G401.6 (cell line): ENCODE data around the gene BRSK2.

Experiments used
- FAIRE-seq: peaks from 2 replicates; lab custom pipeline; 2012; peaks lifted over from hg19 to GRCh38; lab: Jason Lieb, UNC

BRSK2 gene

DNA sequence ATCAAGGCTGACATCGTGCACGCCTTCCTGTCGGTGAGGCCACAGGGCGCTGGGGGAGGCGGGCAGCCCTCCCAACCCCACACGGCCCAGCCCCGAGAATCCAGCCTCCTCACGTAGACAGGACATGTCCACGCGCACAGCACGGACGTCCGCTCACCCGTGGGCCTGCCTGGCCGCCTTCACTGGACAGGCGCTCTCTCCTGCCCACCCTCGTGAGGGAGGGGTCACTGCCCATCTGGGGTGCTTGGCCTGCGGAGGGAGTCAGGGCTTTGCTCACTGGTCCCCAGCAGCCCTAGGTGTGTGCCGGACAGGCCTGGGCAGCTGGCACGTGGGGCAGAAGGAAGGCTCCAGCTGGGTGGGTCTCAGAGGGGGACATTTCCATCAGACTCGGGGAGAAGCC is 64.8 kb downstream of the BRSK2 start:
- no peak for FAIRE-seq

DNA sequence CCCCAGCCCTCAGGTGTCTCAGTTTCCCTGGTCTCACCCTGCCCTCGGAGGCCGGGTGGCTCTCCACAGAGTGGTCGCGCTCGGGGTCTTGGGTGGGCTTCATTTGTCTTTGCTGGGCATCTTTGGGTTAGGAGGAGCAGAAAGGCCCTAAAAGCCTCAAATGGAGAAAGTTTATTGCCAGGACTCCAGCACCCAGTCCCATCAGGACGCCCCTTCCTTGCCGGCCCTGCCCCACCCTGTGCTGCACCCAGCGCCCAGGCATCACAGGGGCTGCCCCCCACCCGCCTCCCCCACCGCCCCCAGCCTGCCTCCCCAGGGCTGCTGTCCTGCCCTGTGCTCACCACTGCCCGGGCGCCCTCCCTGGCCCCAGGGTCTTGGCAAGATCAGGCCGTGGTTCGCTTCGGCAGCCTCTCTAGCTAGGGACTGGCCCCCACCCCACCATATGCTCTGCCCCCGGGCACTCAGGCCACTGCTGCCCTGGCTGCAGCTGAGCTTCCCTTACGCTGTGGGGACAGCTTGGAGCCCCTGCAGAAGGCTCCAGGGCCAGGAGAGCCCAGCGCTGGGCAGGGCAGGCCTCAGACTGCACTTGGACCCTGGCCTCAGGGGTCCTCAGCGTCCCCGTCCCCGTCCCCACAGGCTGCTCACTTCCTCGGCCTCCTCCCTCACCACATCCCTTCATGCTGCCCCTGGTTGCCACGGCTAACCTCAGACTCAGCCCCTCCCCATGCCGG is 65.5 kb downstream of the BRSK2 start:
- no peak for FAIRE-seq

DNA sequence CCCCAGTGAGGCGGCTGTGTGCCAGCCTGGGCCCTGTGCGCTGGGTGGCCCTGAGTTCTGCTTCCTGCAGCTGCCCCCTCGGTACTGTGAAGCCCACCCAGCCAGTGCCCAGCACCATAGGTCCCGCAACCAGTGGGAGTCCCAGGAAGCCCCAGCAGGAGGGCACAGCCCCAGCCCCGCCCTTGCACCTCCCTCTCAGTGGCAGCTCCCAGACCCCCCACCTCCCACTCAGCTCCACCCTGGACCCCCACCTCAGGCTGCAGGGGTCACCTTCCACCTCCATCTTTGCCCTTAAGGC is 66.0 kb downstream of the BRSK2 start:
- FAIRE-seq = no peak

DNA sequence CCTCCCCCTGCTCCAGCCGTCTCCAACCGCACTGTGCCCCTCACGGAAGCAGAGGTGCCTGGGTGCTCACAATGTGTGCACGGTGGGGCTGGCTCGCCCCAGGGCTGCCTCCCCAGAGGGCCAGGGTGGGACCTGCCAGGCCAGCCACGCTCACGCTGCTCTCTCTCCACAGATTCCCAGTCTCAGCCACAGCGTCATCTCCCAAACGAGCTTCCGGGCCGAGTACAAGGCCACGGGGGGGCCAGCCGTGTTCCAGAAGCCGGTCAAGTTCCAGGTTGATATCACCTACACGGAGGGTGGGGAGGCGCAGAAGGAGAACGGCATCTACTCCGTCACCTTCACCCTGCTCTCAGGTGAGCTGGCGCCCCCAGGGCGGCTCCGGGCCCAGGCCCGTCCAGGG is 66.4 kb downstream of the BRSK2 start:
- no peak for FAIRE-seq

DNA sequence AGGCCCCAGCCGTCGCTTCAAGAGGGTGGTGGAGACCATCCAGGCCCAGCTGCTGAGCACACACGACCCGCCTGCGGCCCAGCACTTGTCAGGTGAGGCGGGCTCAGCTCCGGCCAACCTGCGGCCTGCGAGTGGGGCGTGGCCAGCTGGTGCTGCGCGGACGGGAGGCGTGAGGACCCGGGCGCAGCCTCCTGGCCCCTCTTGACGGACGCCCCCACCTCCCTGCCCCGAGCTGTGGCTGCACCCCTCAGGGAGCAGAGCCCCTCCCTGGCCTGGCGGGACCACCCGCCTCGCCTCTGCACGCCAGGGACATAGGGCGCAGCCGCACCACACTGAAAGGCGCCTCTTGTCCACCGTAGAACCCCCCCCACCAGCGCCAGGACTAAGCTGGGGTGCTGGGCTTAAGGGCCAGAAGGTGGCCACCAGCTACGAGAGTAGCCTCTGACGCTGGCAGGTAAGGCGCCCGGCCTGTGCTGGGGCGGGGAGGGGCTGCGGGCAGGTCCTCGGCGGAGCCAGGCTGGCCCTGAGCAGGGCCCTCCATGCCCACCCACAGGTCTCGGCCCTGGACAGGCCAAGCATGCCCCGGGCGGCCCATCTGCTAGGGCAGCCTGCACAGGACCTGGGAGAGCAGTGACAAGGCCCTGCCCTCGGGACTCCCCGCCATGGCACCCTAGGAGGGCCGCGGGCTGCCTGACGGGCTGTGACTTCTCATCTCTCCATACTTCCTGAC is 67.0 kb downstream of the BRSK2 start:
- no peak for FAIRE-seq

DNA sequence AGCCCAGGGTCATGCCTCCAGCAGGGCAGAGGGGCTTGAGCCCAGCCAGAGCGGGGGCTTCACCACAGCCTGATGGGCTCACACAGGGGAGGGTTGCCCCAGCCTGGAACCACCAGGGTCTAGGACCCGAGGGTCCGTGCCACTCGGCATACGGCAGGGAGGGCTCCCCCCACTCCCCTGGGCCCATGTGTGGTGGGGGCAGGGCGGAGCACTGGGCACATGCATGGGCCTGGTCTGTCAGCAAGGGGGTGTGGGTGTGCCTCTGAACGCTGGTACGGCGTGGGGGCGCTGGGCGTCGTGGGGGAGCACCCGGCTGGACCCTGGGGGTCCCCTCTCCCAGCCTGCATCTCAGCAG is 67.6 kb downstream of the BRSK2 start:
- FAIRE-seq = no peak

DNA sequence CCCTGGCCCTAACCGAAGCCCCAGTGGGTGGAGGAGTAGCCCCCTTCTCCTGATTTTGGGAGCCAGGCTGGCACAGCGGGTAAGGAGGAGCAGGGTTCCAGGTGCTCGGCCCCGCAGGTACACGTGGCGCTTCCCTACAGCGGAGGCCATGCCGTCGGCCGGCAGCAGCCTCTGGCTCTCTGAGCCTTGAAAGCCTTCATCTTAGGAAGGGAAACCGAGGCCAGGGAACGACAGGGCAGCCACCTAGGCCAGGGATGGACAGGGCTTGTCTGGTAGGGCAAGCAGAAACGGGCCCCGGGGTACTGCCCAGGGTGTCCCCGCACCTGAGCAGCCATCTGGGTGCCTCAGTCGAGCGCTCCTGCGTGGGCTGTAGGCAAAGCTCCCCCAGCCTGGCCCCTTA is 68.1 kb downstream of the BRSK2 start:
- FAIRE-seq = no peak

DNA sequence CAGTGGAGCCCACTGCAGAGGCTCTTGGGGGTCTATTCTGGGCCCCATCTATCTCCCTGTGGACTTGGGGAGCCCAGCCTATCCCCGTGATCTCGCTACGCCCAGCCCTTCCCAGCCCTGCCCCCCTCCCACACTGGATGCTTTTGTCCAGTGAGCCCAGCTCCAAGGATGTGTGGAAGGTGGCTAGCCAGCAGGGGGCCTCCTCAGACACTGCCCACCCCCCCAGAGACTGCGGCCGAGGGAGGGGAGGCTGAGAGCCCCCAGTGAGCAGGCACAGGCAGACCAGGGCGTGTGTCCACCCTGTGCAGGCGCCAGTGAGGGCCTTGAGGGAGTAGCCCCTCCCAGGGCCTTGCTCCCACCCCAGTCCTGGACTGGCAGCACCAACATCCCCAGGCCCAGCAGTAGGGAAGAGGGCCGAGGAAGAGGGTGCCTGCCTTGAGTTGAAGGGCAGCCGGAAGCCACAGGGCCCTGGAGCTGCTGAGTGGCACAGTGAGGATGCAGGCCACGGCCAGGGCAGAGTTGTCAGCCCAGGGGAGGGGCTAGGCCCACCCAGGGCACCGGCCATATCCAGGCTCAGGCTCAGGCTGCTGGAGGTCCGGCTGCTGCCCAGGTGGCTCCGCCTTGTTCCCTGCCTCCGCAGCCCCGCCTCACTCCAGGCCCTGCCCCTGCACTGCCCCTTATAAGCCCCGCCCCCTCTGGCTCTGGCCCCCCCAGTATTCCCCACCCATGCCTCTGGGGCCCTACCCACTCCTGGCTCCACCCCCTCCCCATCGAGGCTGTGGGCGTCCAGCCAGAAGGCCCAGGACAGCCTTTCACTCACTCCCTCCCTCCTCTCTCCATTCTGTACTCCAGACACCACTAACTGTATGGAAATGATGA is 68.8 kb downstream of the BRSK2 start:
- no peak for FAIRE-seq

DNA sequence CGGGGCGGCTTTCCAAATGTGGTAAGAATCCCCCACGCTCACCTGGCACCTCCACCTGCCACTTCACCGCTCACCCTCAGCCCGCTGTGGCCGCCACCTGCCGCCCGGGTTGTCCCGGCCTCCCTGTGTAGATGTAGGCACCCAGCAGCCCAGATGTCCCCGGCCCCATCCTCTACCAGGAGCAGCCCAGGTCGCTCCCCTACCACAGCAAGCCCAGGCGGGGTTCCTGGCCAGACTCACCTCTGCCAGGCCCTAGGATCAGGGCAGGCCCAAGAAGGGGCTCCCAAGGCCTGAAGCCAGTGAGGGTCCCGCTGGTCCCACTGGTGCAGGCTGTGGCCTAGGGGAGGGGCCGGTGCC is 69.5 kb downstream of the BRSK2 start:
- no peak for FAIRE-seq

DNA sequence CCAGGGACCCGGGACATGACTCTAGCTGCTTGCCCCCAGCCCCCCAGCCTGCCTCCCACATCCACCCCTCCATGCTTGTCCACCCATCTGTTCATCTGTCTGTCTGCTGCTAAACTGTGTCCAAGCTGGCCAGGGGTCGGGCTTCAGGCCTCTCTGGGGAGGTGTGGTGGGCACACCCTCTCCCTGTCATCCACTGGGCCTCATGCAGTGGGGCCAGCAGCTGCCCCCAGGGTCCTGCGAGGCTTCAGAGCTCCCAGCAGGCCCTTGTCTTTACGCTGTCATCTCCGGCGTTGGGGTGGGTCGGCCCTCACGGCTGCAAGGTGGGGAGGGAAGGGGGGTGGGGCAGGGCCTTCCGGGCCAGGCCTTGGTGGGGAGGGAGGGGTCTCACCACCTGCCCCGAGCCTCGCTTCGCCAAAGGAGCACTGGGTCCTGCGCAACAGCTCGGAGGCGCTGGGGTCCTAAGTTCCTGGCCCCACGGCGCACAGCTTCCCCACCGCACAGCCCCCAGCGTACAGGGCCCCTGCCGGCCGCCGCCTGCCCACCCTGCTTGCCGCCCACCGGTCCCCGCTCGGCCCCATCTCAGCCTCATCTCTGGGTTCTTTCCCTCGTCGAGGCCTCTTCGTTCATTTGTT is 70.1 kb downstream of the BRSK2 start:
- FAIRE-seq = no peak

DNA sequence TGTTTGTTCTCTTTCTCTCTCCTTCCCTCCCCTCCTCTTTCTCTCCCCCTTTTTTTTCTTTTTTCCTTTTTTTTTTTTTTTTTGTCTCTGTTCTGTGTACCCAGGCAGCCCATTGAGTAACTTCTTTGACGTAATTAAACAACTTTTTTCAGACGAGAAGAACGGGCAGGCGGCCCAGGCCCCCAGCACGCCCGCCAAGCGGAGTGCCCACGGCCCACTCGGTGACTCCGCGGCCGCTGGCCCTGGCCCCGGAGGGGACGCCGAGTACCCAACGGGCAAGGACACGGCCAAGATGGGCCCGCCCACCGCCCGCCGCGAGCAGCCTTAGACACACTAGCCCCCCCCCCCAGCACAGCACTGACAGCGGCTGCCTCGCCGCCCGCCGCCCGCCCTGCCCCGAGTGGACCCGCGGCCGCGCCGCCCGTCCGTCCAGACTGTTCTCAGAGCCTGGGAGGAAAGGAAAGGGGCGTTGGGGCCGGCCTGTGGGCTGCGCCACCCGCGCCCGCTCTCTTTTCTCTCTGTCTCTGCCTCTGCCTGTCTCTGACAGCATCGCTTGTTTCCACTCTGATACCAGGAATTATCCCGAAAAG is 70.8 kb downstream of the BRSK2 start:
- FAIRE-seq = no peak

DNA sequence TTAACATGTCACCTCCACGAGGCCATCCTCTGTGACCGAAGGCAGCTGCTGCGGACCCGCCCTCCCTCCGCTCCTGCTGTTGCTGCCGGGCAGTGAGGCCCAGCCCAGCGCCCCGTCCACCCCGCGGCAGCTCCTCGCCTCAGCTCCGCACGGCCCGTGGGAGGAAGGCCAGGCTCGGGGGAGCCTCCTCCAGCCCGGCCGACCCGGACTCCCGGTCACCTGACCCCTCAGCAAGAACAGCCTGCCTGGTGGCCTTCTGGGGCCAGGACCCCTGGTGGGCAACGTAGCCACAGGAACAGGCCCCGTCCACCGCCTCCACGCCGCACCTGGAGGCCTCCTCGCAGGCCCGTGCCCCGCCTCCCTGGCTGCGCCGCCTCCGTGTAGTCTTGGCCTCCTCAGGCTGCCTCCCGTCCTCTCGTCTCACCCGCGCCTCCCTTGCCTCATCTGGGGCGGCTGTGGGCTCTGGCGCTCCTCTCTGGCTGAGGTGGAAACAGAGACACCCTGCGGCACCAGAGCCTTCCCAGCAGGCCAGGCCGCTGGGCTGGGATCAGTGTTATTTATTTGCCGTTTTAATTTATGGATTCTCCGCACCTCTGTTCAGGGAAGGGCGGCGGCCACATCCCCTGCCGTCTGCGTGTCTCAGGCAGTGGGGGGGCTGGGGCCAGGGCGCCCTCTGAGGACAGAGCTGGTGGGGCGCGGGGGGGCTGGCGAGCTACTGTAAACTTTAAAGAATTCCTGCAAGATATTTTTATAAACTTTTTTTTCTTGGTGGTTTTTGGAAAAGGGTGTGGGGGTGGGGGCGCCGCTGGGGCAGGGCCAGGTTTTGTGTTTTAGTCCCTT is 71.5 kb downstream of the BRSK2 start:
- no peak for FAIRE-seq

DNA sequence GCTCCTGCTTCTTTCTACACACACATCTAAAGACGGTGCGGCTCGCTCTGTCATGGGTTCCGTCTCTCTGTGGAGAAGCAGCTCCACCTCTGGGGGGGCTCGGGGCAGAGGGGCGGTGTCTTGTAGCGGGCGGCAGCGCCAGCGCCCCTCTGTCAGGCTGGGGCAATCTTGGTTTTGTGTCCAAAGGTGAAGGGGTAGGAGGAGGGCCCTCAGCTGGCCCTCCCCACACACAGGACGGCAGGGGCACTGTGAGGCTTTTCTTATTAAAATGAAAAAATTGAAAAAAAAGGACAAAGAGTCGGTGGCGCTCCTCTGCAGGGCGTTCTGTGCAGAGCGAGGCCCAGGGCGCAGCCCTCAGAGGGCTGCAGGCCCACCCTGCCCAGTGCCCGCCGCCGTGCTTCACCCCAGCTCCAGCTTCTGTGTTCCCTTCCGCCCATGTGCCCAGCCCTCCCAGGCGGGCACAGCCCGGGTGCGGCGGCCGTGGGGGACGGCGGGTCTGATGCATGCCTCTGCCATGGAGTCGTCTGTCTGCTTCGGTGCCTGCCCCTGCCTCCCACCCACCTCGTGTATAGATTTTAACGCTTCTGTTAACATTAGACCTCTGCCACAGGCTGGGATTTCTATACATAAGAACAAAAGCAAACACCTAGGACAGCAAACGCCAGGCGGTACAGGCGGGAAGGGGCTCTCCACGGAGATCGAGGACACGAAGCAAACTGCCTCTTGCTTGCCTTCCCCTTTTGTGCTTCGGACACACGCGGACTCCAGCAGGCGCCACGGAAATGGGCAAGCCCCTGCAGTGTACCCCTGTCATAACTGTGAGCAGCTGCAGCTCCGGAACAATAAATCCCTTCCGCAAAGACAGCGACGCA is 72.3 kb downstream of the BRSK2 start:
- FAIRE-seq = no peak

DNA sequence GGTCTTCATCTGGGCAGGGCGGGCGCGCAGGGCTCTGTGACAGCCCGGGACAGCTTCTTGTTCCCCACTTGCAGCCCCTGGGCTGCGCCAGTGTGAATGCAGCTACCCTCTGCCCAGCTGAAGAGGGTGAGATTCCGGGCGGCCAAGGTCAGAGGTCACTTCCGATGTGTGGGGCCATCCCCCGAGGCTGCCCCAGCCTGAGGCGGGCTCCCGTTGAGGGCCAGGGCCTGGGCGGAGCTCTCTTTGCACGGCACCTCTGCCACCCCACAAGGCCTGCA is 72.9 kb downstream of the BRSK2 start:
- no peak for FAIRE-seq

DNA sequence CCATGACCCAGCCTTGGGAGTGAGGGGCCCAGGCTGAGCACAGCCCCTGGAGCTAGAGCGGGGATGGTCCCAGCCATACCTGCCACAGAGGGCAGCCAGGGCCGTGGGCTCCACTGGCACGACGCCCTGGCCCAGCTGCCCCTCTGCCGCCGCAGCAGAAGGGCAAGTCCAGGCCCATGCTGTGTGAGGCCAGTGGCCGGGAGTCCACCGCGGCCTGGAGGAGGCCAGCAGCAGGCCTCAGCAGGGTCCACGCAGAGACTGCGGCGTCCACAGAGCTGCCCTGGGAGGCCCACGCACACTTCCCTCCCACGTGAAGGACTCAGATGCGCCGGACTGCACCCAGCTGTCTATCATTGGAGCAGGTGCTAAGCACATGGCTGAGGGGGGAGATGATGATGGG is 73.3 kb downstream of the BRSK2 start:
- no peak for FAIRE-seq

DNA sequence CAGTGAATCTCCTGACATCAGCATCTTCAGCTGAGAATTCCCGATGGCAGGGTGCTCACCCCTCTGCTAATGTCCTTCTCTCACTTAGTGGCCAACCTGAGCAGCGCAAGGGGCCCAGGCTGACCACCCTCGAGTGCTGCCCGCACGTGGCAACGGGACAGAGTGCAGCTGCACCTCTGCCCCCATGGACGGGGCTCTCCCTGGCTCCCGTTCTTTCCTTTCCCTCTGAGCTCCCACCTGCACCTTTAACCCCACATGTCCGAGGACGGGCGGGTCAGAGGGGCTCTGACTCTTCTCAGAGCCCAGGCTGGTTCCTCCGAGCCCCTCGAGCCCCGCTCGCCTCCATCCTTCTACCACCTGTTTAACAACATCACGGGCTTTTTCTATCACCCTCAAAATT is 77.0 kb downstream of the BRSK2 start:
- FAIRE-seq = no peak

DNA sequence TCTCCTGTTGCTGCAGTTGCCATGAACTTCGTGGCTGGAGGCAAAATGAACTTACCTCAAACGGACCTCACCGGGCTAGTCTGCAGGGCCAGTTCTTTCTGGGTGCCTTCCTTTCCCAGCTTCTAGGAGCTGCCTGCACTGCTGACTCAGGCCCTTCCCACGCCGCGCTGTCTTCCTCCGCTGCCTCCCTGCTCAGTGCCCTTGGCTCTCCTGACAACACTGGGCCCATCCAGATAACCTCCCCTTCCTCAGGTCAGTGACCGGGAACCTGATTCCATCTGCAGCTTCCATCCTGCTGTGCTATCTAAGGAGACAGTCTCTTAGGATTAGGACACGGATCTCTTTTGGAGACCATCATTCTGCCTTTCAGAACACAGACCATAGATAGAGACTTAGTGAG is 77.5 kb downstream of the BRSK2 start:
- no peak for FAIRE-seq

DNA sequence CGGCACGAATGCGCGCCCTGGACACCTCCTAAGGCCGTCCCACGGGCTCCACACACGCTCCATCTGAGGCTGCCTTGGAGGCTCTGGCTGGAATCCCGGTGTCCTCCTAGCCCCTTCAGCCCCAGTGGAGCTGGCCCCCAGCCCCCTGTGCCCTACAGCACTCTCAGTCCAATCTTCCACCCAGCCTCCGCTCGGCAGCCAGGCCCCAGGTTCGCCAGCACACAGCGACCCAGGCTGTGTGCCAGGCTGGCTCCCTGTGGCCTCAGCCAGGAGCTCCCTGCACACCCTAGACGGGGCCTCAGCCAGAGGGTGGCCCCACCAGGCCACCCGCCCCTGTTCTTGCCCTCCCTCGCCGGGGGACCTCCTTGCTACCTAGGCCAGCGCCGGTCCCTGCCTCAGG is 78.3 kb downstream of the BRSK2 start:
- FAIRE-seq = no peak

DNA sequence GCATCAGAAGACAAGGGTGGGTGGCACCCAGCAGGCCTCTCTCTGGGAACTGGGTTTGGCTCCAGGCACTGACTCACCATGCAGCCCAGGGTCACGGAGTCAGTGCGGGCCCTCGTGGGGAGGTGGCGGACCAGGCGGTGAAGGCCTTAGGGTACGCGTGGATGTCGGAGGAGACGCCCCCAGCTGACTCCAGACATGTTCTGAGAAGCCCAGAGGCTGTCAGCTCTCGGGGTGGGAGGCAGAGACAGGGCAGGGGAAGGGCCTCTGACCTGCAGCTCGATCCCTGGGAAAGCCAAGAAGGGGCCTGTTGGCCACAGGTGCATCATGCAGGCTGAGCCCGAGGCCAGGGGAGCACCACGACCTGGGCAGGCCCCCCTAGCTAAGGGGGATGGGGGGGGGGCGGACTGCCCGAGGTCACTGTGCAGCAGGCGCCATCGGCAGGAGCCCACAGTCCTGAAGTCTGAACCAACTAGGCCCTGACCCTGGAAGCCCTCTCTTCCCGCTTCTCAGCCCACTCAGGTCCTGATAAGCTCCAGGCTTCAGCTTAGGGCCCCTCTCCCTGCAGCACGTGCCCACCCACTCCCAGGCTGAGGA is 78.8 kb downstream of the BRSK2 start:
- no peak for FAIRE-seq

DNA sequence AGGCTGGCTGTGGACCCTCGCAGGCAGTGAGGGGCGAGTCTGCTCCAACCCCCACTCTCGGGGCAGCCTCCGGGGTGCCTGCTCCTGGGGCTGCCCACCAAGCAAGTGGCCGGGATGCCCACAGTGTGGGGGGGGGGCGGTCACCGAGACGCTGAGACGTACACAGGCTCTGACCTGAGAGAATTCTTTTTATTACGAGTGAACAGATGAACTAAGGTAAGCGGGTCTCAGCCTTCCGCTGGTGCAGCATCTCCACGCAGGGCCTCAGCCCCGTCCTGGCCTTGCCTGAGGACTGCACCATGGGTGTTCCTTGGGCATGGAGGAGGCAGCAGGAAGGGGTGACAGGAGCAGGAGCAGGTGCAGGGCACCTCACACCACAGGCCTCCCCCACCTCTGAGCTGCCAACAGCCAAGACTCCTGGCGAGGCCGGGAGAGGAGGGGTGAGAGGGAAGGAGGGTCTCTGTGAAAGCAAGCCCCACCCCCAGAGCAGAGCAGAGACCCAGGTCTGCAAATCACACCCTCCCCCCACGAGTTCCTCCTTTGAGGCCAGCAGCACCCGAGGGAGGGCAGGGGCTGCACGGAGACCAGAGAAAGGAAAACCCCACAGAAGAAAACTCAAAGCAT is 79.7 kb downstream of the BRSK2 start:
- no peak for FAIRE-seq
